ENCODE results near the gene GPR39.
A peak's percentile ranks its signal among the peaks of the same experiment; 100 is the strongest.
"Not testable (repeated sequence)": the region's sequence is repeated elsewhere in the genome, so short reads cannot be mapped to it uniquely, and the experiment has no call there.

GPR39 gene

GRCh38 chr2:132521341-132521740 lies 104.7 kb downstream of the GPR39 start:
- no peak overlapping the region for H3K14ac ChIP-seq (ENCODE audit: low read length)
- no peak overlapping the region for H4K91ac ChIP-seq (ENCODE audit: low read depth, low read length)
- no peak overlapping the region for H2AK5ac ChIP-seq (ENCODE audit: low read length)
- no peak overlapping the region for H3K23ac ChIP-seq (ENCODE audit: low read length)
- H3K79me1 ChIP-seq (ENCODE audit: low read length), result no peaks in the 10 kb centered on the region
- no peak for DNase-seq
- no peak overlapping the region for H3K4me2 ChIP-seq (ENCODE audit: low read length)
- H3K9me3 ChIP-seq (ENCODE audit: insufficient read depth, low read depth, low read length), result peaks cover 3% of the 10 kb centered on the region
- no peak overlapping the region for H3K27ac ChIP-seq (ENCODE audit: low read depth, low read length)
- no peak overlapping the region for H4K12ac ChIP-seq (ENCODE audit: low read depth, low read length)
- no peak overlapping the region for H3K4ac ChIP-seq (ENCODE audit: low read depth, low read length)
- H3K9ac ChIP-seq (ENCODE audit: low read length), result no peak overlapping the region
- no peak overlapping the region for H2BK12ac ChIP-seq (ENCODE audit: low read length)
- H3K18ac ChIP-seq (ENCODE audit: low read length), result no peak overlapping the region
- peaks cover 2 to 5% of the 10 kb centered on the region in 2 experiments for H3K4me1 ChIP-seq (ENCODE audit: control insufficient read depth in 1 of 2, insufficient read depth in 2 of 2, low read length in 2 of 2)
- no CpG with 5 or more reads among the region's 3 CpGs for WGBS (ENCODE audit: extremely low coverage, insufficient coverage, insufficient read length)
- H3K36me3 ChIP-seq (ENCODE audit: control insufficient read depth in 1 of 2, insufficient read depth in 2 of 2, low read length in 2 of 2), result no peaks in the 10 kb centered on the region
- no peaks in the 10 kb centered on the region for H3K79me2 ChIP-seq (ENCODE audit: control insufficient read depth, insufficient read depth, low read length, poor library complexity)
- H2BK5ac ChIP-seq (ENCODE audit: low read depth, low read length, poor library complexity), result no peak overlapping the region
- no peak overlapping the region for H2AFZ ChIP-seq (ENCODE audit: insufficient read depth, low read length, poor library complexity)
- no peaks in the 10 kb centered on the region for H3K27me3 ChIP-seq (ENCODE audit: insufficient read depth, low read length)
- H4K8ac ChIP-seq (ENCODE audit: low read depth, low read length), result no peak overlapping the region
- no peak overlapping the region for H2BK120ac ChIP-seq (ENCODE audit: insufficient read depth, low read length, poor library complexity)
- H3K4me3 ChIP-seq (ENCODE audit: low read depth, low read length), result no peak overlapping the region

GRCh38 chr2:132522901-132523300 lies 106.3 kb downstream of the GPR39 start:
- H3K18ac ChIP-seq (ENCODE audit: low read length), result no peak overlapping the region
- H3K79me2 ChIP-seq (ENCODE audit: control insufficient read depth, insufficient read depth, low read length, poor library complexity), result no peaks in the 10 kb centered on the region
- H2AFZ ChIP-seq (ENCODE audit: insufficient read depth, low read length, poor library complexity), result no peak overlapping the region
- H3K4me3 ChIP-seq (ENCODE audit: low read depth, low read length), result no peak overlapping the region
- H3K79me1 ChIP-seq (ENCODE audit: low read length), result no peaks in the 10 kb centered on the region
- no peak overlapping the region for H4K91ac ChIP-seq (ENCODE audit: low read depth, low read length)
- H3K9me3 ChIP-seq (ENCODE audit: insufficient read depth, low read depth, low read length), result peaks cover 3% of the 10 kb centered on the region
- WGBS (ENCODE audit: extremely low coverage, insufficient coverage, insufficient read length), result no CpG with 5 or more reads among the region's 4 CpGs
- no peaks in the 10 kb centered on the region for H3K36me3 ChIP-seq (ENCODE audit: control insufficient read depth in 1 of 2, insufficient read depth in 2 of 2, low read length in 2 of 2)
- H2BK120ac ChIP-seq (ENCODE audit: insufficient read depth, low read length, poor library complexity), result no peak overlapping the region
- no peak overlapping the region for H2BK12ac ChIP-seq (ENCODE audit: low read length)
- no peak overlapping the region for H2AK5ac ChIP-seq (ENCODE audit: low read length)
- H3K23ac ChIP-seq (ENCODE audit: low read length), result no peak overlapping the region
- peaks cover 2 to 5% of the 10 kb centered on the region in 2 experiments for H3K4me1 ChIP-seq (ENCODE audit: control insufficient read depth in 1 of 2, insufficient read depth in 2 of 2, low read length in 2 of 2)
- H3K9ac ChIP-seq (ENCODE audit: low read length), result no peak overlapping the region
- H3K4ac ChIP-seq (ENCODE audit: low read depth, low read length), result no peak overlapping the region
- H3K4me2 ChIP-seq (ENCODE audit: low read length), result no peak overlapping the region
- peak; percentile 15 to 37 for DNase-seq
- H3K14ac ChIP-seq (ENCODE audit: low read length), result no peak overlapping the region
- H3K27me3 ChIP-seq (ENCODE audit: insufficient read depth, low read length), result no peaks in the 10 kb centered on the region
- H4K12ac ChIP-seq (ENCODE audit: low read depth, low read length), result no peak overlapping the region
- no peak overlapping the region for H4K8ac ChIP-seq (ENCODE audit: low read depth, low read length)
- no peak overlapping the region for H2BK5ac ChIP-seq (ENCODE audit: low read depth, low read length, poor library complexity)
- H3K27ac ChIP-seq (ENCODE audit: low read depth, low read length), result no peak overlapping the region

- not testable (repeated sequence) for H2BK12ac ChIP-seq (ENCODE audit: low read length); H3K27ac ChIP-seq (ENCODE audit: low read depth, low read length); H3K36me3 ChIP-seq (ENCODE audit: control insufficient read depth in 1 of 2, insufficient read depth in 2 of 2, low read length in 2 of 2); H2BK120ac ChIP-seq (ENCODE audit: insufficient read depth, low read length, poor library complexity); H3K18ac ChIP-seq (ENCODE audit: low read length); H3K27me3 ChIP-seq (ENCODE audit: insufficient read depth, low read length); H4K8ac ChIP-seq (ENCODE audit: low read depth, low read length); H3K14ac ChIP-seq (ENCODE audit: low read length); H4K91ac ChIP-seq (ENCODE audit: low read depth, low read length); H3K79me2 ChIP-seq (ENCODE audit: control insufficient read depth, insufficient read depth, low read length, poor library complexity); H3K9ac ChIP-seq (ENCODE audit: low read length); DNase-seq; H3K9me3 ChIP-seq (ENCODE audit: insufficient read depth, low read depth, low read length); H3K4me3 ChIP-seq (ENCODE audit: low read depth, low read length); H4K12ac ChIP-seq (ENCODE audit: low read depth, low read length); H2AK5ac ChIP-seq (ENCODE audit: low read length); H3K23ac ChIP-seq (ENCODE audit: low read length); H2AFZ ChIP-seq (ENCODE audit: insufficient read depth, low read length, poor library complexity); H3K4ac ChIP-seq (ENCODE audit: low read depth, low read length); H2BK5ac ChIP-seq (ENCODE audit: low read depth, low read length, poor library complexity); H3K4me2 ChIP-seq (ENCODE audit: low read length)
- peaks cover 11% of the 10 kb centered on the region for H3K79me1 ChIP-seq (ENCODE audit: low read length)
- H3K4me1 ChIP-seq (ENCODE audit: control insufficient read depth in 1 of 2, insufficient read depth in 2 of 2, low read length in 2 of 2), result peaks cover 6 to 12% of the 10 kb centered on the region in 2 experiments
- no CpG with 5 or more reads among the region's 1 CpG for WGBS (ENCODE audit: extremely low coverage, insufficient coverage, insufficient read length)
Measured at GRCh38 chr2:132537061-132537460, 120.5 kb downstream of the GPR39 start.

- Histone ChIP-seq H3K27ac (ENCODE audit: low read depth, low read length) (peak overlapping the region; percentile 45), H2AFZ (ENCODE audit: insufficient read depth, low read length, poor library complexity) (no peak overlapping the region), H3K14ac (ENCODE audit: low read length) (peak overlapping the region; percentile 70), H4K91ac (ENCODE audit: low read depth, low read length) (peak overlapping the region; percentile 66), H3K79me2 (ENCODE audit: control insufficient read depth, insufficient read depth, low read length, poor library complexity) (peaks cover 2% of the 10 kb centered on the region), H4K12ac (ENCODE audit: low read depth, low read length) (no peak overlapping the region), H3K4ac (ENCODE audit: low read depth, low read length) (peak overlapping the region; percentile 15), H4K8ac (ENCODE audit: low read depth, low read length) (no peak overlapping the region), H2AK5ac (ENCODE audit: low read length) (no peak overlapping the region), H3K27me3 (ENCODE audit: insufficient read depth, low read length) (no peaks in the 10 kb centered on the region), H3K4me2 (ENCODE audit: low read length) (no peak overlapping the region), H3K9me3 (ENCODE audit: insufficient read depth, low read depth, low read length) (peaks cover 2% of the 10 kb centered on the region), H3K9ac (ENCODE audit: low read length) (no peak overlapping the region), H3K36me3 (ENCODE audit: control insufficient read depth in 1 of 2, insufficient read depth in 2 of 2, low read length in 2 of 2) (no peaks in the 10 kb centered on the region), H2BK12ac (ENCODE audit: low read length) (peak overlapping the region; percentile 50), H2BK5ac (ENCODE audit: low read depth, low read length, poor library complexity) (peak overlapping the region; percentile 76), H3K4me1 (ENCODE audit: control insufficient read depth in 1 of 2, insufficient read depth in 2 of 2, low read length in 2 of 2) (peaks cover 10 to 18% of the 10 kb centered on the region in 2 experiments), H3K23ac (ENCODE audit: low read length) (no peak overlapping the region), H3K4me3 (ENCODE audit: low read depth, low read length) (no peak overlapping the region), H3K18ac (ENCODE audit: low read length) (peak overlapping the region; percentile 15), H3K79me1 (ENCODE audit: low read length) (peaks cover 22% of the 10 kb centered on the region), H2BK120ac (ENCODE audit: insufficient read depth, low read length, poor library complexity) (peak overlapping the region; percentile 68)
- WGBS (ENCODE audit: extremely low coverage, insufficient coverage, insufficient read length), result no CpG with 5 or more reads among the region's 4 CpGs
- no peak for DNase-seq
Measured at GRCh38 chr2:132538331-132538855, 121.8 kb downstream of the GPR39 start.

Data from trophoblast cell (in vitro differentiated cells and primary cell).